Stimulated activated memory B cell treated with anti-CD40 and anti-IgM and Interleukin-4, amounts not matched to agents 10 μg/mL and 1 μg/mL and 100 μg/mL, for 72 hours (primary cell): ENCODE measurements around the gene CENPT.
"Not testable (repeated sequence)": the region's sequence is repeated elsewhere in the genome, so short reads cannot be mapped to it uniquely, and the experiment has no call there.

Experiments used
- ATAC-seq: fragments of 150-1000 bp; cut with Tn5 transposase; 2 replicates; pipeline ENCODE4 v1.10.0; 2021
- H3K27ac Mint-ChIP-seq: one replicate; pipeline ENCODE4 v1.8.0; 2022; ENCODE audit warnings: mild to moderate bottlenecking, mixed read lengths
- H3K27me3 Mint-ChIP-seq: one replicate; pipeline ENCODE4 v1.8.0; 2022; ENCODE audit warnings: mixed read lengths
- H3K36me3 Mint-ChIP-seq: one replicate; pipeline ENCODE4 v1.8.0; 2022; ENCODE audit warnings: mixed read lengths
- H3K4me1 Mint-ChIP-seq: one replicate; pipeline ENCODE4 v1.8.0; 2022; ENCODE audit warnings: mixed read lengths
- H3K4me3 Mint-ChIP-seq: one replicate; pipeline ENCODE4 v1.8.0; 2022; ENCODE audit warnings: mild to moderate bottlenecking, moderate library complexity, mixed read lengths
- H3K9me3 Mint-ChIP-seq: one replicate; pipeline ENCODE4 v1.8.0; 2022; ENCODE audit warnings: mixed read lengths

Gene CENPT

DNA sequence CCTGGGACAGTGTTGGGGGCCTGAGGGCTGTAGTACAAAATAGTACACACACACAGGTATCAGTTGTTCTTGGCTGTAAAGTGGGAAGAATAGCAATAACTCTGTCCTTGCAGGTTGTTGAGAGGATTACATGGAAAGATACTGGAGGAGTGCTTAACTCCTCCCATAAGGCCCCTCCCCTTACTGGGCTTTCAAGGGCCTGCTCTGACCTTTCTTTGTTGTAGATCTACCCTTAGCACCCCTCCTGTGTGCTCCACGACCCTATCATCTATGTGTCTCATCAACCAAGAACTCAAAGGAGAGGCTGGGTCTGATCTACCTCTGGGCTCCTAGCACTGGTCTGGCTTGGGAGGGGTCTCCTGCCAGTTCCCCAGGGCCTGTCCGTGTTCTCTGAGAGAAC, 17.1 kb upstream of the CENPT start:
- H3K36me3 Mint-ChIP-seq = peaks cover 6% of the 10 kb centered on the region
- no peak for ATAC-seq
- peaks cover 28% of the 10 kb centered on the region for H3K4me1 Mint-ChIP-seq
- H3K27me3 Mint-ChIP-seq = no peaks in the 10 kb centered on the region
- H3K9me3 Mint-ChIP-seq = no peaks in the 10 kb centered on the region
- H3K4me3 Mint-ChIP-seq = no peak overlapping the region
- peak overlapping the region; percentile 37 for H3K27ac Mint-ChIP-seq

DNA sequence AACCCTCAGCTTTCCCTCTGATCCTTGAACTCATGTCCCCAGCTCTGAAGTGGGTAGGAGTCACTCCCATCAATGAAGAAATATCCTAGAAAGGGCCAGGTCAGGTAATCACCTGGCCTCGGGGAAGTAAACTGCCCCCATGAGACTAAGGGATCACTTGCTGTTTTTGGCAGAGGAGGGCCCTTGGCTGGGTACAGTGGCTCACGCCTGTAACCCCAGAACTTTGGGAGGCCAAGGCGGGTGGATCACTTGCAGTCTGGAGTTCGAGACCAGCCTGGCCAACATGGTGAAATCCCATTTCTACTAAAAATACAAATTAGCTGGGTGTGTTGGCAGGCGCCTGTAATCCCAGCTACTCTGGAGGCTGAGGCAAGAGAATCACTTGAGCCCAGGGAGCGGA, 16.6 kb upstream of the CENPT start:
- H3K9me3 Mint-ChIP-seq, ATAC-seq: not testable (repeated sequence)
- peaks cover 28% of the 10 kb centered on the region for H3K4me1 Mint-ChIP-seq

GRCh38 chr16:67862623-67863583, 15.4 kb upstream of the CENPT start:
- Mint-ChIP-seq H3K9me3 (no peaks in the 10 kb centered on the region), H3K27ac (no peak overlapping the region), H3K27me3 (no peaks in the 10 kb centered on the region), H3K4me3 (no peak overlapping the region), H3K36me3 (peaks cover 6% of the 10 kb centered on the region), H3K4me1 (peaks cover 37% of the 10 kb centered on the region)
- no peak for ATAC-seq

More for the DNA sequence above, 16.6 kb upstream of the CENPT start:
- not testable (repeated sequence) for H3K27me3 Mint-ChIP-seq, H3K27ac Mint-ChIP-seq, H3K36me3 Mint-ChIP-seq, H3K4me3 Mint-ChIP-seq

GRCh38 chr16:67861877-67862276, 14.4 kb upstream of the CENPT start:
- Mint-ChIP-seq H3K4me3 (no peak overlapping the region), H3K9me3 (no peaks in the 10 kb centered on the region), H3K36me3 (peaks cover 6% of the 10 kb centered on the region), H3K27me3 (no peaks in the 10 kb centered on the region), H3K27ac (peak overlapping the region; percentile 1), H3K4me1 (peaks cover 47% of the 10 kb centered on the region)
- no peak for ATAC-seq

DNA sequence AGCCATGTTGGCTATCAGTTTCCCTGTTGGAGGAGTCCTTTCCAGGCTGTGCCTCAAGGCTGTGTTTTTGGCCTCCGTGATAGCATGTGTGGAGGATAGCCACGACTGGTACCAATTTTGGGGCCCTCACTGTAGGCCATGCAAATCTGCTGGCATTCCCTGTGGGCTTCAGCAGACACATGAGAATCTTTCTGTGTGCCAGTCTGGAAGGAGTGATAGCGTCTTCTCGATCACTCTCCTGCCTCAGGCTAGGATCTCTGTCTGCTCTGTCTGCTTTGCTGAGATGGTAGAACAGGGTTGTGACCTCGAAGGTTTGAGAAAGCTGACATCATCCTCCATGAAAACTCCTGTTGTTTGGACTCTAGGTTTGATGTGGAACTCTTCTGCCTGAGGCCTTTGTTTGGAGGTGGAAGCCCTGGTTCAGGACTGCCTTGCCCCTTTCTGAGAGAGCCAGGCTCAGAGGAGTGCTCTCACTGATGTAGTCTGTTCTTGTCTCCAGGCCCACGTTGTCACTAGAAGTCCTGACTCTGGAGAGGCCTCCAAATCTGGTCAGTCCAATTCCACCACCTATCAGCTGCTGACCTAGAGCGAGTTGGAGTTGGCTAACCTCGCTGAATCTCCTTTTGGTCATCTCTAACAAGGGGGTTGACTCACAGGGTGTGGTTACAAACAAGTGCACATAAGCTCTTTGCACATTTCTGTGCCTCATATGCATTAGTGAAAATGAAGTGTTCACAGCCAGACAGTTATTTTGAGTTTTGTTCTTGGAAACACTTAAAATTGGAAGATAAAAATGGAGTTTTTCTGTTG, 13.3 kb upstream of the CENPT start:
- H3K27ac Mint-ChIP-seq = peak overlapping the region; percentile 1

DNA sequence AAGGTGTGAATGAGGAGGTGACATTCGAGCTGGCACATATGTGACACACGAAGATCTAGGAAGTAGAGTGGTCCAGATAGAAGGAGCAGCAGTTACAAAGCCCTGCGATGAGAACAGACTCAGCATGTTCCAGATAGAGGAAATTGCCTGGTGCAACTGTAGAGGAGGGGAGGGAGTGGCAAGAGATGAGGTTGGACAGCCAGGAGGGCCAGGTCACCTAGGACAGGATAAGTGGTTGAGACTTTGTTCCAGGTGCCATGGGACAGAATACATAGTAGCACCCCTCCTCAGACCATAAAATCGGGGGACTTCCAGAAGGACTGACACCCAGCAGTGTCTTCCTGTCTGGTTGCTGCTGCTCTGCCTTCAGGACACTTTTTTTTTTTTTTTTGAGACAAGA, 11.0 kb upstream of the CENPT start:
- Mint-ChIP-seq H3K36me3 (peaks cover 6% of the 10 kb centered on the region), H3K9me3 (no peaks in the 10 kb centered on the region), H3K4me1 (peaks cover 50% of the 10 kb centered on the region), H3K4me3 (no peak overlapping the region), H3K27me3 (no peaks in the 10 kb centered on the region), H3K27ac (no peak overlapping the region)
- ATAC-seq = no peak

More for the DNA sequence above, 13.3 kb upstream of the CENPT start:
- ATAC-seq = no peak
- peaks cover 50% of the 10 kb centered on the region for H3K4me1 Mint-ChIP-seq
- no peaks in the 10 kb centered on the region for H3K27me3 Mint-ChIP-seq
- peaks cover 6% of the 10 kb centered on the region for H3K36me3 Mint-ChIP-seq
- H3K4me3 Mint-ChIP-seq = no peak overlapping the region
- H3K9me3 Mint-ChIP-seq = no peaks in the 10 kb centered on the region

DNA sequence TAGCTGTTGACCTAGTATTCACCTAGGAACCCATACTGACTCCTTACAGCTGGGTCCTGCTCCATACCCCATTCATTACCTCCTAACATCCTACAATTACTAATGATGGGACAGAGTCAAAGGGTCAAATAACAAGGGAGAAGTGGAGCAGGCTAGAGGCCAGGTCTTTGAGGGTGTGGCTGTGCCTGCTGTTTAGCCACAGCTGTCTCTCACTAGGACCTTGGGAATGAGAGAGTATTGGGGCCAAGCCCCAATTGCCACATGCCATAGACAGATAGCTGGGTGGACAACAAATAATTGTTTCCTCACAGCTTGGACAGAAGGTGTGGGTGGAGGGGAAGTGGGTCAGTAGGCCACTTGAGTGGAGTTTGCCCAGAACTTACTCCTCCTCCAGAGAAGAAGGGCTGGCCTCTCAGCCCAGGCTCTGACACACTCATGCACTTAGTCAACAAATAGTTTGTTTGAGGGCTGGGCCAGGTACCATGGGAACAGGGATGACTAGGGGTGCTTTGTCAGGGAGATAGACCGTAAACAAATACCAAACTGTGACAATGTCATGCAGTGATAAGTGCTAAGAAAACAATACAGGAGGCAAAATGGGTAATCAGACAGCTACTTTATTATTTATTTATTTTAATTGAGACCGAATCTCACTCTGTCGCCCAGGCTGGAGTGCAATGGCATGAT, 10.2 kb upstream of the CENPT start:
- H3K9me3 Mint-ChIP-seq = no peaks in the 10 kb centered on the region
- H3K27ac Mint-ChIP-seq = peak overlapping the region; percentile 12
- H3K4me3 Mint-ChIP-seq = no peak overlapping the region
- peaks cover 50% of the 10 kb centered on the region for H3K4me1 Mint-ChIP-seq
- H3K27me3 Mint-ChIP-seq = no peaks in the 10 kb centered on the region
- H3K36me3 Mint-ChIP-seq = peaks cover 6% of the 10 kb centered on the region
- peak; percentile 60 for ATAC-seq

- no peak for ATAC-seq
- H3K36me3 Mint-ChIP-seq = peaks cover 6% of the 10 kb centered on the region
- no peaks in the 10 kb centered on the region for H3K27me3 Mint-ChIP-seq
- peaks cover 45% of the 10 kb centered on the region for H3K4me1 Mint-ChIP-seq
- no peaks in the 10 kb centered on the region for H3K9me3 Mint-ChIP-seq
- no peak overlapping the region for H3K4me3 Mint-ChIP-seq
- H3K27ac Mint-ChIP-seq = peak overlapping the region; percentile 12
These were observed 9.5 kb upstream of the CENPT start for GRCh38 chr16:67856927-67857546.

DNA sequence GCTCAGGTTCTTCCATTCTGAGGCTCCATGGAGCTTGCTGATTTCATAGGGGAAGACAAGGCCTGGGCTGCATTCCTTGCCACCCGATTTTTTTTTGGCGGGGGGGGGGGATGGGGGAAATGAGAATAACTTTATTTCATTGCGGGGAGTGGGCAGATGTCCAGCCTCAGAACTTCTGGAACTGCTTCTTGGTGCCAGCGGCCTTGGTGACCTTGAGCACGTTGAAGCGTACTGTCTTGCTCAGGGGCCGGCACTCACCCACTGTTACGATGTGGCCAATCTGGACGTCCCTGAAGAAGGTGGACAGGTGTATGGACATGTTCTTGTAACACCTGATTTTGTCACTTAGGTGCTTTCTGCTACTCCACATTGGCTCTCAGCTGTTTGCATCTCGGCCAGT, 8.3 kb upstream of the CENPT start:
- no peak for ATAC-seq
- H3K27me3 Mint-ChIP-seq = no peaks in the 10 kb centered on the region
- peaks cover 34% of the 10 kb centered on the region for H3K4me1 Mint-ChIP-seq
- no peak overlapping the region for H3K27ac Mint-ChIP-seq
- peaks cover under 1% of the 10 kb centered on the region for H3K36me3 Mint-ChIP-seq
- H3K9me3 Mint-ChIP-seq = no peaks in the 10 kb centered on the region
- no peak overlapping the region for H3K4me3 Mint-ChIP-seq

- Mint-ChIP-seq H3K4me1 (peaks cover 40% of the 10 kb centered on the region), H3K4me3 (no peak overlapping the region), H3K36me3 (peaks cover 7% of the 10 kb centered on the region), H3K27ac (no peak overlapping the region), H3K27me3 (no peaks in the 10 kb centered on the region), H3K9me3 (no peaks in the 10 kb centered on the region)
- no peak for ATAC-seq
These were observed 6.2 kb upstream of the CENPT start for GRCh38 chr16:67853670-67854069.

- H3K4me1 Mint-ChIP-seq = peaks cover 53% of the 10 kb centered on the region
- peak overlapping the region; percentile 86 for H3K4me3 Mint-ChIP-seq
- H3K36me3 Mint-ChIP-seq = peaks cover 12% of the 10 kb centered on the region
- peak overlapping the region; percentile 87 for H3K27ac Mint-ChIP-seq
- H3K9me3 Mint-ChIP-seq = no peaks in the 10 kb centered on the region
- H3K27me3 Mint-ChIP-seq = no peaks in the 10 kb centered on the region
- ATAC-seq = no peak
These were observed 625 bp upstream of the CENPT start for GRCh38 chr16:67848118-67848517.

DNA sequence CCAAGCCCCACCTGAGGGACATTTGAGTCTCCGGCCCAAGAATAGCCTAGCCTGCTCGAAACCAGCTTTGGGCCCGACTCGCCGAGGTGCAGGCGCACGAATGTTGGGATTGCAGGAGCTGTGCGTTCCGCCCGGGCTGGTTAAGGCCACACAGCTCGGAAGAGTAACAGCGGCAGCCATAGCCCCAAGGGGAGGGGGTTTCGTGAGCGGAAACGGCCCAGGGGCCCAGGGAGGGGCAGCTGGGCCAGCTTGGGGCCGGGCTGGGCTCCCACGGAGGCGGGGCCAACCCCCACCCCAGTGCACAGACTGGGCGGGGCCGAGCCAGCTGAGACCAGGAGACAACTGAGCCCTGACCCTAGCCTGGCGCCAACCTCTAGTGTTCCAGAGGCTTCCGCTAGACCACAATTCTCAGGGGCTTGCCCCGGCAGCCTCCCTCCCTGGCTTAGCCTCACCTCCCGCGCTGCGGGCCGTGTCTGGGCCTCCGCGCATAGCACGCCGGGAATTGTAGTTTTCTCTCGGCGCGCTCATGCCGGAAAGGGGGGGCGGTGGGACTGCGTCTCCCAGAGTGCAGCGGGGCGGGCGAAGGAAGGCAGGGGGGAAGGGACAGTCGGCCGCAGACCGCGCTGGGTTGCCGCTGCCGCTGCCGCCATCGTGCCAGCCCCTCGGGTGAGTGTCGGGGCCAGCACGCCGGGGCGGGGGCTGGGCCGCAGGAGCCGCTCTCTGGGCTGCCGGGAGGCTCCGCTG, 1.0 kb downstream of the CENPT start, which contains the start of gene NUTF2:
Gene NUTF2 (plus strand): TSS at position 614 of the 744 bp plus-strand sequence. CDS start 18,198 bp downstream, outside the sequence.
- peaks cover 12% of the 10 kb centered on the region for H3K36me3 Mint-ChIP-seq

DNA sequence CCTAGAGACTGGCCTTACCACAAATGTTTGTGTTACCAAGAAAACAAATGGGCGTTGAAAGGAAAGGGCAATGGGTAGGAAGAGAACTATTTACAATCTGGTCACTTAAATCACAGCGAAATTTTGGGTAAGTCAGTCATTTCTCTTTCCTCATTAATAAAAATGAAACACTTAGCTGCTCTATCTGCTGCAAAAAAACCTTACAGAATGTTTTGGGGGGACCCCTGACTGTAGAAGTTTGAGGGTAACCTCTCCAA, 1.5 kb downstream of the CENPT start:
- no peaks in the 10 kb centered on the region for H3K27me3 Mint-ChIP-seq
- H3K4me1 Mint-ChIP-seq = peaks cover 60% of the 10 kb centered on the region

More for the DNA sequence above, 1.0 kb downstream of the CENPT start, which contains the start of gene NUTF2:
- Mint-ChIP-seq H3K27me3 (no peaks in the 10 kb centered on the region), H3K9me3 (no peaks in the 10 kb centered on the region), H3K4me3 (peak within 1 kb of the TSS; percentile 88), H3K4me1 (peaks cover 59% of the 10 kb centered on the region), H3K27ac (peak within 1 kb of the TSS; percentile 87)
- ATAC-seq = peak; percentile 82

More for the DNA sequence above, 1.5 kb downstream of the CENPT start:
- H3K27ac Mint-ChIP-seq = peak overlapping the region; percentile 87
- no peaks in the 10 kb centered on the region for H3K9me3 Mint-ChIP-seq
- peak overlapping the region; percentile 88 for H3K4me3 Mint-ChIP-seq
- peaks cover 12% of the 10 kb centered on the region for H3K36me3 Mint-ChIP-seq
- ATAC-seq = no peak
